ENCODE measurements around the gene IL22. TPM values are rescaled to one million over a fixed set of nuclear protein-coding genes. Genes with fewer than 3 reads are reported as not detected.

IL22 gene
- total RNA-seq, 1 experiment from 2014 or later: not detected

GRCh38 chr12:68285541-68285940 is 32.1 kb upstream of the IL22 start (continued):
- no peak for TF ChIP-seq JUND (IDR thresholded peaks at IDR 0.05)

DNA sequence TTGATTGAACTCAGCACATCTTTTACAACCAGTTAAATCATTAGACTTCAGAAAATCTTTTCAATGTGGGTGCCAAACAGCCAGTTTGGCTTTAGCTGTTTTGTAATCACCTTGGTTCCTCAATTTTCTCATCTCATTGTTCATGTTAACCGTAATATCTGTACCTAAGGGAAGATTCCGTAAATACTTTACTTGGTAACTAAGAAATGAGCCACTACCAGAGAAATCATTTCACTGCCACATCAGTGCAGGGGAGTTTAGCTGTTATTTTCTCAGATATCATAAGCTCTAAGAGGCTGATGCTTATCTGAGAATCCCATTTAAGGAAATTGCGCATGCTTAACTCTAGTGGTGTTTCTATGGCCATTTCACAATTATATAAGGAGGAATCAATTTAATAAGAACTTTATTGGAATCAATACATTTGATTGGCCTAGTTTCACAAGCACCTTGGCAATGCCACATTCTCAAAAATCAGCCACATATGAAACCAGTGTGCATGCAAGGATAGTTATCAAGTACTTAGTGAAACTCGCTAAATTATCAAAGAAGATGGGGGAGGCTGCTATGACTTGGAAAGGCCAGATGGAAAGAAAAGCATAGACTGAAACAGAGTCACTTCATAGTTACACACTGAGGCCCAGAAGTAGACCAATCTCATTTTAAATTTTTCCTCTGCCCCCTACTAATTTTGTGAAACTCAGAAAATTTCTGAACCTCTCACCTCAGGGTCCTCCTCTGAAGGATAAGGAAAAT is 28.1 kb upstream of the IL22 start:
- ChIA-PET CTCF (no interaction called here), POLR2A (no interaction called here), RAD21 (ENCODE audit: low non-redundant PET in 1 of 2, low total read pairs in 2 of 2, uncharacterized antibody in 2 of 2, unreplicated experiment in 2 of 2) (no interaction called here)
- no peaks in the 10 kb centered on the region for H3K9me3 ChIP-seq (ENCODE audit: control insufficient read depth in 1 of 2, insufficient read depth in 1 of 2, low read depth in 1 of 2, low read length in 2 of 2)
- H3K27me3 ChIP-seq (ENCODE audit: insufficient read depth, low read length): no peaks in the 10 kb centered on the region
- no peaks in the 10 kb centered on the region for H3K9me2 ChIP-seq (ENCODE audit: insufficient read depth)
- H3K27ac ChIP-seq (ENCODE audit: low read depth, low read length): no peak overlapping the region
- H3K4me3 ChIP-seq (replicated peaks in 1 of 2; ENCODE audit: low read depth in 1 of 2, low read length in 2 of 2): no peak overlapping the region
- H2AFZ ChIP-seq (ENCODE audit: low read depth, low read length, poor library complexity, severe bottlenecking): no peak overlapping the region
- BruUV-seq (replicated peaks): no TSS peak
- H3K4me1 ChIP-seq (ENCODE audit: control insufficient read depth in 1 of 2, insufficient read depth in 2 of 2, low read length in 2 of 2): peaks cover 5 to 9% of the 10 kb centered on the region in 2 experiments; a peak in 3 of 4 replicates
- no peak overlapping the region for H3K4me2 ChIP-seq (ENCODE audit: low read length)
- intact Hi-C loops (cut with micrococcal nuclease): no loop called here
- ATAC-seq (no peak), DNase-seq (ENCODE audit: low read depth, low spot score) (no peak)
- TF ChIP-seq SP1 (IDR thresholded peaks at IDR 0.05; ENCODE audit: low read depth) (no peak), ZNF274 (IDR thresholded peaks at IDR 0.05; ENCODE audit: low read depth, low read length) (no peak), SIN3A (IDR thresholded peaks at IDR 0.05; ENCODE audit: low read depth) (no peak), EGR1 (IDR thresholded peaks at IDR 0.05; ENCODE audit: low read depth) (no peak), POLR2A (IDR thresholded peaks at IDR 0.05; ENCODE audit: borderline replicate concordance, extremely low read depth, insufficient read depth, insufficient read length) (no peak)
- no peaks in the 10 kb centered on the region for H3K79me2 ChIP-seq (ENCODE audit: insufficient read depth, low read length)
- no peaks in the 10 kb centered on the region for H3K36me3 ChIP-seq (ENCODE audit: control insufficient read depth in 1 of 2, insufficient read depth in 2 of 2, low read length in 2 of 2)
- H3K9ac ChIP-seq (ENCODE audit: low read length): no peak overlapping the region
- no peaks in the 10 kb centered on the region for H4K20me1 ChIP-seq (ENCODE audit: insufficient read depth)

DNA sequence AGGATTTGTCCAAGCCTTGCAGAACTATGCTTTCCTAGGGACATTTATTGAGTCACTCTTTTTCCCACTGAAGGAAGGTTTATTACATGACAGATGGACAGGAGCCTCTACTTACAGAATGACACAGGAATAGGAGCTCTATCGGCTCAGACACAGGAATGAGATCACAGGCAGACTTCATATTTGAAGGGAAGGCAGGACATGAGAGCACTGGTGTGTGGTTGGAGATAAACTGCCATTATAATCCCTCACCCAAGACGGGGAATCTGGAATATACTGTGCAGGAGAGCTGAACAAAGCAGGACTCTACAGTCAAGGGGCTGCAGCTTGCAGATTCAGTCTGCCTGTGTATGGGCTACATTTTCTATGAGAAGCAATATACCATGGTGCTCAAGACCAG is 26.8 kb upstream of the IL22 start:
- intact Hi-C loops (cut with micrococcal nuclease): no loop called here
- no TSS peak for BruUV-seq (replicated peaks)
- no peaks in the 10 kb centered on the region for H3K9me2 ChIP-seq (ENCODE audit: insufficient read depth)
- ChIA-PET POLR2A (no interaction called here), CTCF (no interaction called here), RAD21 (ENCODE audit: low non-redundant PET in 1 of 2, low total read pairs in 2 of 2, uncharacterized antibody in 2 of 2, unreplicated experiment in 2 of 2) (no interaction called here)
- TF ChIP-seq EZH2 (IDR thresholded peaks at IDR 0.05): no peak
- no peak for TF ChIP-seq MAX (IDR thresholded peaks at IDR 0.05)
- no peak for TF ChIP-seq SP1 (IDR thresholded peaks at IDR 0.05; ENCODE audit: low read depth)
- no peak for TF ChIP-seq TCF7L2 (IDR thresholded peaks at IDR 0.05; ENCODE audit: borderline replicate concordance, extremely low read depth, insufficient read depth, insufficient read length)
- no peak for TF ChIP-seq CEBPB (IDR thresholded peaks at IDR 0.05; ENCODE audit: low read depth)
- TF ChIP-seq JUND (IDR thresholded peaks at IDR 0.05): no peak
- TF ChIP-seq ZNF274 (IDR thresholded peaks at IDR 0.05; ENCODE audit: low read depth, low read length): no peak
- TF ChIP-seq, protein P1, sequence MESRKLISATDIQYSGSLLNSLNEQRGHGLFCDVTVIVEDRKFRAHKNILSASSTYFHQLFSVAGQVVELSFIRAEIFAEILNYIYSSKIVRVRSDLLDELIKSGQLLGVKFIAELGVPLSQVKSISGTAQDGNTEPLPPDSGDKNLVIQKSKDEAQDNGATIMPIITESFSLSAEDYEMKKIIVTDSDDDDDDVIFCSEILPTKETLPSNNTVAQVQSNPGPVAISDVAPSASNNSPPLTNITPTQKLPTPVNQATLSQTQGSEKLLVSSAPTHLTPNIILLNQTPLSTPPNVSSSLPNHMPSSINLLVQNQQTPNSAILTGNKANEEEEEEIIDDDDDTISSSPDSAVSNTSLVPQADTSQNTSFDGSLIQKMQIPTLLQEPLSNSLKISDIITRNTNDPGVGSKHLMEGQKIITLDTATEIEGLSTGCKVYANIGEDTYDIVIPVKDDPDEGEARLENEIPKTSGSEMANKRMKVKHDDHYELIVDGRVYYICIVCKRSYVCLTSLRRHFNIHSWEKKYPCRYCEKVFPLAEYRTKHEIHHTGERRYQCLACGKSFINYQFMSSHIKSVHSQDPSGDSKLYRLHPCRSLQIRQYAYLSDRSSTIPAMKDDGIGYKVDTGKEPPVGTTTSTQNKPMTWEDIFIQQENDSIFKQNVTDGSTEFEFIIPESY (IDR thresholded peaks at IDR 0.05; ENCODE audit: extremely low read depth, insufficient replicate concordance, low read length): no peak
- TF ChIP-seq POLR2A (IDR thresholded peaks at IDR 0.05; ENCODE audit: borderline replicate concordance, extremely low read depth, insufficient read depth, insufficient read length): no peak
- TF ChIP-seq FOSL1 (IDR thresholded peaks at IDR 0.05; ENCODE audit: low read depth): no peak
- no peak for TF ChIP-seq EZH2phosphoT487 (IDR thresholded peaks at IDR 0.05; ENCODE audit: borderline replicate concordance)
- no peak for TF ChIP-seq POLR2AphosphoS5 (IDR thresholded peaks at IDR 0.05; ENCODE audit: low read depth, low read length)
- H3K4me3 ChIP-seq (replicated peaks in 1 of 2; ENCODE audit: low read depth in 1 of 2, low read length in 2 of 2): no peak overlapping the region
- no peaks in the 10 kb centered on the region for H4K20me1 ChIP-seq (ENCODE audit: insufficient read depth)
- H2AFZ ChIP-seq (ENCODE audit: low read depth, low read length, poor library complexity, severe bottlenecking): no peak overlapping the region
- no peak overlapping the region for H3K4me2 ChIP-seq (ENCODE audit: low read length)
- no peak overlapping the region for H3K27ac ChIP-seq (ENCODE audit: low read depth, low read length)
- DNase-seq (ENCODE audit: low read depth, low spot score): no peak
- no peak for ATAC-seq
- H3K9ac ChIP-seq (ENCODE audit: low read length): no peak overlapping the region
- no peaks in the 10 kb centered on the region for H3K36me3 ChIP-seq (ENCODE audit: control insufficient read depth in 1 of 2, insufficient read depth in 2 of 2, low read length in 2 of 2)
- H3K4me1 ChIP-seq (ENCODE audit: control insufficient read depth in 1 of 2, insufficient read depth in 2 of 2, low read length in 2 of 2): peaks cover 5 to 9% of the 10 kb centered on the region in 2 experiments; a peak in 3 of 4 replicates
- H3K27me3 ChIP-seq (ENCODE audit: insufficient read depth, low read length): no peaks in the 10 kb centered on the region
- H3K79me2 ChIP-seq (ENCODE audit: insufficient read depth, low read length): no peaks in the 10 kb centered on the region
- H3K9me3 ChIP-seq (ENCODE audit: control insufficient read depth in 1 of 2, insufficient read depth in 1 of 2, low read depth in 1 of 2, low read length in 2 of 2): no peaks in the 10 kb centered on the region
